GM21447 (cell line): ENCODE measurements around the gene FAM162B.
"Not testable (repeated sequence)": the region's sequence is repeated elsewhere in the genome, so short reads cannot be mapped to it uniquely, and the experiment has no call there.

Experiments used
- ATAC-seq: cut with Tn5 transposase; IDR thresholded peaks from one replicate; pipeline ENCODE4 v1.9.1; 2021; ENCODE audit not compliant: unreplicated experiment

Gene FAM162B

GRCh38 chr6:116730513-116730912 lies 35.0 kb downstream of the FAM162B start:
- ATAC-seq, result no peak

DNA sequence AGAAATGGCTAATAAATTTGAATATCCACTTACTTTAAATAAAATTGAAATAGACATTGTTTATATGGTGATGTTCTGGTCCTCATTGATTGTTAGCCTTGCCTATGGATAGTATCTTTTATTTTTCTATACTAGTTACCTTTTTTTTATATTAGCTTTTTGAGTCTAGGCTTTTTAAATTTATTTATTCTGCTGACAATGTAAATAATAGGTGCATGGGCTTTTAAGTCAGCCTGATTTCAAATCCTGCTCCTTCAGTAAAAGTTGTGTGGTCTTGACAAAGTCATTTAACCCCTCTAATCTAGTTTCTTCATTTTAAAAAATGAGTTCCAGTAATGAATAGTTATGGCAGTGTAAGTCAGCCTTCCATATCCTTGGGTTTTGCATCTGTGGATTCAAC lies 38.6 kb downstream of the FAM162B start:
- no peak for ATAC-seq

DNA sequence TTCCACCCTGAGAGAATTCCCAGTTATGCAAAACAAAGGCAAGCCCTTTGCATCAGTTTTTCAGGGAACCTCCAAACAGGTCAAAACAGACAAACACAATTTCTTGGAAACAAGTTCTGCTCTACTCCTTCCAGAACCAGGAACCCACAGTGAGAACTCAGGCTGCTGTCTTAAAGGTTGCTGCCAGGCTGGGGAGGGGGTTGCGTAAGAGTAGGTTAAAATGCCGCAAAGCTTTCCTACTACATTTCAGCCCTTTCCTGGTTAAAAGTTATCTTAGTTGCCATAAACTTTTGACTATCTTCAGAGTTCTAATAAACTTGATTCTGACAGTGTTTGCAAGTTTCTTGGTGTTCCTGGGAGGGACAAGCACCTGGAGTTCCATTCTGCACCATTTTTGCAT lies 50.8 kb downstream of the FAM162B start:
- no peak for ATAC-seq

GRCh38 chr6:116714296-116714695 lies 51.2 kb downstream of the FAM162B start:
- ATAC-seq, result no peak

- no peak for ATAC-seq
These were observed 59.6 kb downstream of the FAM162B start for GRCh38 chr6:116705917-116706316.

DNA sequence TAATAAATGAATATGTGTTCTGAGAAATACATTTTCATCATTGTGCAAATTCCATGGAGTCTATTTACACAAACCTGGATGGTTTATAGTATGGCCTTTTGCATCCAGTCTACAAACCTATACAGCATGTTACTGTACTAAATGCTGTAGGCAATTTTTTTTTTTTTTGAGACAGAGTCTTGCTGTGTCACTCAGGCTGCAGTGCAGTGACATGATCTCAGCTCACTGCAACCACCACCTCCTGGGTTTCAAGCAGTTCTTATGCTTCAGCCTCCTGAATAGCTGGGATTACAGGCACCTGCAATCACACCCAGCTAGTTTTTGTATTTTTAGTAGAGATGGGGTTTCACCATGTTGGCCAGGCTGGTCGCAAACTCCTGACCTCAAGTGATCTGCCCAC lies 61.6 kb downstream of the FAM162B start:
- ATAC-seq, result not testable (repeated sequence)
